OCI-LY1 (cell line): ENCODE measurements around the gene PIP4K2C.
"Not testable (repeated sequence)": the region's sequence is repeated elsewhere in the genome, so short reads cannot be mapped to it uniquely, and the experiment has no call there.

Source experiments
- H2AFZ ChIP-seq: fragments of 200-600 bp; sonication (generic), shearing (Covaris generic); 2 replicates; pipeline ENCODE4 v1.6.0; 2014; ENCODE audit warnings: antibody characterized with exemption, mild to moderate bottlenecking, low read length
- H3F3A ChIP-seq: fragments of 200-600 bp; sonication (generic), shearing (Covaris generic); 2 replicates; pipeline ENCODE4 v1.6.0; 2014; ENCODE audit warnings: mild to moderate bottlenecking, antibody characterized with exemption, low read length, moderate library complexity; ENCODE audit not compliant: insufficient read depth
- H3K27ac ChIP-seq: fragments of 200-600 bp; sonication (generic); 2 replicates; pipeline ENCODE4 v1.5.1; 2014; ENCODE audit warnings: low read length, mixed run types, mild to moderate bottlenecking, low read depth; ENCODE audit not compliant: poor library complexity, severe bottlenecking
- H3K27me3 ChIP-seq: fragments of 200-600 bp; sonication (generic); 2 replicates; pipeline ENCODE4 v1.6.0; 2014; ENCODE audit warnings: antibody characterized with exemption, mild to moderate bottlenecking, low read length, moderate library complexity; ENCODE audit not compliant: insufficient read depth
- H3K36me3 ChIP-seq: fragments of 200-600 bp; sonication (generic); 2 replicates; pipeline ENCODE4 v1.6.1; 2014; ENCODE audit warnings: mild to moderate bottlenecking, antibody characterized with exemption, low read length, moderate library complexity, mixed read lengths; ENCODE audit not compliant: insufficient read depth
- H3K4me1 ChIP-seq: fragments of 200-600 bp; sonication (generic); 2 replicates; pipeline ENCODE4 v1.5.1; 2014; ENCODE audit warnings: mild to moderate bottlenecking, low read length, moderate library complexity; ENCODE audit not compliant: insufficient read depth, severe bottlenecking
- H3K4me2 ChIP-seq: fragments of 200-600 bp; sonication (generic), shearing (Covaris generic); 2 replicates; pipeline ENCODE4 v1.6.1; 2014; ENCODE audit warnings: low read length
- H3K4me3 ChIP-seq: fragments of 200-600 bp; sonication (generic); 2 replicates; pipeline ENCODE4 v1.5.1; 2014; ENCODE audit warnings: low read length, low read depth, mild to moderate bottlenecking, mixed read lengths; ENCODE audit not compliant: poor library complexity, severe bottlenecking
- H3K79me2 ChIP-seq: fragments of 200-600 bp; shearing (Covaris generic); 2 replicates; pipeline ENCODE4 v1.6.1; 2016; ENCODE audit warnings: mixed run types, low read length, mixed read lengths; ENCODE audit not compliant: insufficient read depth
- H3K9ac ChIP-seq: fragments of 200-600 bp; sonication (generic), shearing (Covaris generic); 2 replicates; pipeline ENCODE4 v1.6.1; 2014; ENCODE audit warnings: mild to moderate bottlenecking, low read length, mixed read lengths
- H3K9me2 ChIP-seq: fragments of 200-600 bp; sonication (generic), shearing (Covaris generic); 2 replicates; pipeline ENCODE4 v1.6.1; 2014; ENCODE audit warnings: low read depth, mild to moderate bottlenecking, low read length, mixed read lengths
- H3K9me3 ChIP-seq: fragments of 200-600 bp; shearing (Covaris generic); 2 replicates; pipeline ENCODE4 v1.6.1; 2014; ENCODE audit warnings: low read length, mixed read lengths
- H4K20me1 ChIP-seq: fragments of 200-600 bp; sonication (generic), shearing (Covaris generic); 2 replicates; pipeline ENCODE4 v1.6.0; 2016; ENCODE audit warnings: mild to moderate bottlenecking, low read length; ENCODE audit not compliant: insufficient read depth
- EZH2 ChIP-seq: fragments of 200-600 bp; sonication (generic), shearing (Covaris generic); IDR thresholded peaks from 2 replicates; pipeline ENCODE4 v1.8.0; 2017; ENCODE audit warnings: borderline replicate concordance, mixed run types, mild to moderate bottlenecking, antibody characterized with exemption, low read length, moderate library complexity, mixed read lengths
- TF ChIP-seq, protein P1 (sequence below): fragments of 200-600 bp; sonication (generic), shearing (Covaris generic); IDR thresholded peaks from 2 replicates; pipeline ENCODE4 v1.5.1; 2017; ENCODE audit warnings: mild to moderate bottlenecking, antibody characterized with exemption, low read length, moderate library complexity, mixed read lengths

PIP4K2C gene

GRCh38 chr12:57586128-57586527 lies 4.9 kb upstream of the PIP4K2C start:
- Histone ChIP-seq H3K4me2 (no peak overlapping the region), H3K27ac (no peak overlapping the region), H3K9me2 (no peaks in the 10 kb centered on the region), H3K4me1 (peaks cover 7% of the 10 kb centered on the region), H3K4me3 (no peak overlapping the region), H3K36me3 (no peaks in the 10 kb centered on the region), H2AFZ (no peak overlapping the region), H3K9ac (no peak overlapping the region), H3K9me3 (no peaks in the 10 kb centered on the region), H3K27me3 (no peaks in the 10 kb centered on the region), H3K79me2 (no peaks in the 10 kb centered on the region), H4K20me1 (no peaks in the 10 kb centered on the region), H3F3A (no peaks in the 10 kb centered on the region)
- TF ChIP-seq EZH2 = no peak
- TF ChIP-seq, protein P1, sequence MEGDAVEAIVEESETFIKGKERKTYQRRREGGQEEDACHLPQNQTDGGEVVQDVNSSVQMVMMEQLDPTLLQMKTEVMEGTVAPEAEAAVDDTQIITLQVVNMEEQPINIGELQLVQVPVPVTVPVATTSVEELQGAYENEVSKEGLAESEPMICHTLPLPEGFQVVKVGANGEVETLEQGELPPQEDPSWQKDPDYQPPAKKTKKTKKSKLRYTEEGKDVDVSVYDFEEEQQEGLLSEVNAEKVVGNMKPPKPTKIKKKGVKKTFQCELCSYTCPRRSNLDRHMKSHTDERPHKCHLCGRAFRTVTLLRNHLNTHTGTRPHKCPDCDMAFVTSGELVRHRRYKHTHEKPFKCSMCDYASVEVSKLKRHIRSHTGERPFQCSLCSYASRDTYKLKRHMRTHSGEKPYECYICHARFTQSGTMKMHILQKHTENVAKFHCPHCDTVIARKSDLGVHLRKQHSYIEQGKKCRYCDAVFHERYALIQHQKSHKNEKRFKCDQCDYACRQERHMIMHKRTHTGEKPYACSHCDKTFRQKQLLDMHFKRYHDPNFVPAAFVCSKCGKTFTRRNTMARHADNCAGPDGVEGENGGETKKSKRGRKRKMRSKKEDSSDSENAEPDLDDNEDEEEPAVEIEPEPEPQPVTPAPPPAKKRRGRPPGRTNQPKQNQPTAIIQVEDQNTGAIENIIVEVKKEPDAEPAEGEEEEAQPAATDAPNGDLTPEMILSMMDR = no peak

DNA sequence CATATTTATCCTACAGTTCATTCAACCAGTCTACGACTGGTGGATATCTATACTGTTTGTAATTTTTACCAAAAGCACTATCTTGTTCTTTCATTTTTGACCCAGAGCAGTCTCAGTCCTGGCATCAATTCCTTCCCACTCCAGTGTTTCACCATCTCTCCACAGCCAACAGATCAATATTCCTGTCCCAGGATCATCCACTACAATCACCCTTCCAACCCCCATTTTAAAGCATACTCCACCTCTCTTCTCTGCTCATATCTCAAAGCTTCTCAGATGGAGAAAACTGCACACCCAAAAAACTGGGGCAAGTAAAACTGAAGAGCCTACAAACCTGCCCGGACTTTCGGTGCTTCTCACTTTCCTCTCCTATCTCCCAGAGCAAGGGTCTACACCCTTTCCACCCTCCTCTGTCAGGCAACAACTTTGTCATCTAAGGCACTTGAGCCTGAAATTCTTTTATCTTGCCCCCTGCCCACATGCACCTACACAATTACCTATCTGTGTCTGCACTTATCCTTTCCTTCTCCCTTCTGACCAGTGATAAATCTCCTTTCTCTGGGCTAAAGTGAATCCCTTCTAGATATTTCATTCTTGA lies 4.1 kb upstream of the PIP4K2C start:
- TF ChIP-seq, protein P1 = no peak
- TF ChIP-seq EZH2 = no peak
- H3K4me3 ChIP-seq = no peak overlapping the region
- 0 out of 2 replicates have a peak, but pooled peaks cover 6% of the 10 kb centered on the region for H3K79me2 ChIP-seq
- no peaks in the 10 kb centered on the region for H4K20me1 ChIP-seq
- no peaks in the 10 kb centered on the region for H3K9me2 ChIP-seq
- no peaks in the 10 kb centered on the region for H3K36me3 ChIP-seq
- H3K27me3 ChIP-seq = no peaks in the 10 kb centered on the region
- no peak overlapping the region for H2AFZ ChIP-seq
- no peak overlapping the region for H3K9ac ChIP-seq
- H3F3A ChIP-seq = no peaks in the 10 kb centered on the region
- no peaks in the 10 kb centered on the region for H3K9me3 ChIP-seq
- H3K4me1 ChIP-seq = peaks cover 12% of the 10 kb centered on the region
- H3K27ac ChIP-seq = no peak overlapping the region
- H3K4me2 ChIP-seq = no peak overlapping the region

DNA sequence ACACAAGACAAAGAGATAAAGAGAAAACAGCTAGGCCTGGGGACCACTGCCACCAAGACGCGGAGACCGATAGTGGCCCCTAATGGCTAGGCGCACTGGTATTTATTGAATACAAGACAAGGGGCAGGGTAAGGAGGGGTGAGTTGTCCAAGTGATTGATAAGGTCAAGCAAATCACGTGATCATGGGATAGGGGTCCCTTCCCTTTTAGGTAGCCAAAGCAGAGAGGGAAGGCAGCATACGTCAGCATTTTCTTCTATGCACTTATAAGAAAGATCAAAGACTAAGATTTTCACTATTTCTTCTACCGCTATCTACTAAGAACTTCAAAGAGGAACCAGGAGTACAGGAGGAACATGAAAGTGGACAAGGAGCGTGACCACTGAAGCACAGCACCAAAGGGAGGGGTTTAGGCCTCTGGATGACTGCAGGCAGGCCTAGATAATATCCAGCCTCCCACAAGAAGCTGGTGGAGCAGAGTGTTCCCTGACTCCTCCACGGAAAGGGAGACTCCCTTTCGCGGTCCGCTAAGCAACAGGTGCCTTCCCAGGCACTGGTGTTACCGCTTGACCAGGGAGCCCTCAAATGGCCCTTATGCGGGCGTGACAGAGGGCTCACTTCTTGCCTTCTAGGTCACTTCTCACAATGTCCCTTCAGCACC lies 1.9 kb upstream of the PIP4K2C start:
- not testable (repeated sequence) for H3K4me2 ChIP-seq, H3K4me3 ChIP-seq, H3F3A ChIP-seq, H2AFZ ChIP-seq, H3K9ac ChIP-seq, H3K36me3 ChIP-seq, H4K20me1 ChIP-seq, H3K9me2 ChIP-seq, H3K27ac ChIP-seq, H3K79me2 ChIP-seq, H3K9me3 ChIP-seq, H3K27me3 ChIP-seq
- H3K4me1 ChIP-seq = peaks cover 22% of the 10 kb centered on the region

DNA sequence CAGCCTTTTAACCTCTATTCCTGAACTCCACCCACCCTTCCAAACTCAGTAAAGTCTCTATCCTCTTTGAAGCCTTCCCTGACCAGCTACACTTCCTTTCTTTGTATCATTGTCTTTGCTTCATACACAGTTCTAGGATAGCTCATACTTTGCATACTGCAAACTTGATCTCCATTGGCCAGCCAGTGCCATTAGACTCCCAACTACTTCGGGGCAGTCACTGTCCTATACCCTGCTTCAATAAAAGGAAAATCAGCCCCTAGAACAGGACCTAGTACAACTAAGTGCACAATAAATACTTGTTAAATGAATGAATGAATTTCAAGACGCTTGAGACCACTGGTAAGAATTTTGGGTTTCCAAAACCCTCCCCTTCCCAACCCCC lies 521 bp upstream of the PIP4K2C start:
- Histone ChIP-seq H3K27ac (no peak overlapping the region), H3K9ac (peak overlapping the region; percentile 87), H3K79me2 (0 out of 2 replicates have a peak, but pooled peaks cover 6% of the 10 kb centered on the region), H3F3A (no peaks in the 10 kb centered on the region), H3K9me3 (no peaks in the 10 kb centered on the region), H3K4me1 (peaks cover 22% of the 10 kb centered on the region), H3K36me3 (peaks cover 4% of the 10 kb centered on the region; the same call in 1 of the 2 replicates), H4K20me1 (no peaks in the 10 kb centered on the region), H2AFZ (peak overlapping the region; percentile 61), H3K4me2 (peak overlapping the region; percentile 98), H3K4me3 (peak overlapping the region; percentile 95), H3K9me2 (no peaks in the 10 kb centered on the region), H3K27me3 (no peaks in the 10 kb centered on the region)
- TF ChIP-seq, protein P1 = no peak
- no peak for TF ChIP-seq EZH2
